Measurements from ENCODE around the gene HOXD1.

Gene HOXD1

GRCh38 chr2:176148751-176149421 lies 39.6 kb upstream of the HOXD1 start:
- TF ChIP-seq POLR2A (IDR thresholded peaks at IDR 0.05; ENCODE audit: low read length), result no peak
- no peak for TF ChIP-seq GATA1 (IDR thresholded peaks at IDR 0.05; ENCODE audit: low read depth, low read length)
- DNase-seq, result no peak

DNA sequence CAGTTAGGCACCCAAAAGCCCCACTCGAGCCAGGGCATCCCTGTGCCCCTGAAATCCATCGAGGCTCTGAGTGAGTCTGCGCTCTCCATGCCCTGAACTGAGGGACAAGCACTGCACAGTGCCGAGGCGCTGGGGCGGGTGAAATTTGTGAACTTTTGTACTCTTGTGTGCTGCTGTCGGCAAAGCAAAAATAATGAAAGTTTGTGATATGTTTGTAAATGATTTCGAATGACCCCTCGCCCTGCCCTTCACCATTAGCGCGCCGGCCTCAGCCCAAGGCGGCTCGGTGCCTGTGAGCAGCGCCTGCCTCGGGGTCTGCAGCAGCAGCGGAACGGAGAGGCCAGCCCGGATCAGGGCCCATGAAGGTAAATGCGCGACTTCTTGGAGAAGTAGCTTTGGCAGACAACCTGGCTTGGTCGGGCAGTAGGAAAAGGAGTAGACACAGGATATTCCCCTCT lies 39.0 kb upstream of the HOXD1 start:
- TF ChIP-seq POLR2A (IDR thresholded peaks at IDR 0.05; ENCODE audit: low read length), result no peak
- no peak for TF ChIP-seq GATA1 (IDR thresholded peaks at IDR 0.05; ENCODE audit: low read depth, low read length)

GRCh38 chr2:176149939-176150583 lies 38.4 kb upstream of the HOXD1 start:
- no peak for DNase-seq
- TF ChIP-seq GATA1 (IDR thresholded peaks at IDR 0.05; ENCODE audit: low read depth, low read length) (no peak), POLR2A (IDR thresholded peaks at IDR 0.05; ENCODE audit: low read length) (no peak)

More for the DNA sequence above, 39.0 kb upstream of the HOXD1 start:
- DNase-seq, result no peak

DNA sequence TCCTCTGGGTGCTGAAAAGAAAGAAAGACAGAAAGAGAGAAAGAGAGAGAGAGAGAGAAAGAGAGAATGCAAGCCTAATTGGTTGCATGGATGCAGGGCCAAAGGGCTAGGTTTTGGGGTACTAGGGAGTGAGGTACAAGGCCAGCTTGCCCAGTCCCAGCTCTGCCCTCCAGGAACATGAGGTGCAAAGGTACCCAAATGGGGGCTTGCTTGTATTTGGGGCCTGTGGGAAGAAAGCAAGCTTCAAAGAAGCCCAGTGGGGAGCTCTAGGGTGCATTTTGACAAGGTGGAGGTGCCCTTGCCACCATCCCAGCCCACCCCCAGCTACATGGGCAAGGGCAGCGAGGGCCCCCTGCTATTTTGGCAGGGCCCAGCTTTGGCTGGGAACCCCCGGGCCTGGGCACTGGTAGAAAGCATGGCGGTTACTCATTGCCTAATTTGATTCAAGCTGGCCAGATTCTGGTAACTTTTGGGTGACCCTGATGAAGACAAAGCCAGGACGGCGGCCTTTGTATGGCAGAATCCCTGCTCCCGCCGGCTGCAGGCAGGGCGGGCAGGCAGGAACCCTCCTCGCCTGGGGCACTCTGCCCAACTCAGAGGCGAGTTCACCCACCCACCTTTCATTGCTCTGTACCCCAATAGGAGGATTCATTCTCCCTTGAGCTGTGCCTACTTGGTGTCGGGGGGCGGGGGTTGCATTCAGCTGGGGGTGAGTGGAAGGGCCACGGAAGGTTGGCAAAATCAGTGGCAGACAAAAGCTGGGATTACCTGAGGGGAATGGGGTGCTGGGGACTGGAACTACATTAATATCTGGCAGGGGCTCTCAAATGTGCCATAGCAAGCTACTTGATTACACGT lies 37.7 kb upstream of the HOXD1 start:
- no peak for DNase-seq
- TF ChIP-seq POLR2A (IDR thresholded peaks at IDR 0.05; ENCODE audit: low read length), result no peak
- TF ChIP-seq GATA1 (IDR thresholded peaks at IDR 0.05; ENCODE audit: low read depth, low read length), result no peak

- DNase-seq, result no peak
- TF ChIP-seq GATA1 (IDR thresholded peaks at IDR 0.05; ENCODE audit: low read depth, low read length) (no peak), POLR2A (IDR thresholded peaks at IDR 0.05; ENCODE audit: low read length) (no peak)
Measured at GRCh38 chr2:176151442-176152287, 36.8 kb upstream of the HOXD1 start, which contains the start of gene HOXD4. TSS of gene HOXD4 (plus strand) at chr2:176151550. CDS start at chr2:176151634, 84 bp downstream.

- no peak for DNase-seq
- TF ChIP-seq POLR2A (IDR thresholded peaks at IDR 0.05; ENCODE audit: low read length) (no peak), GATA1 (IDR thresholded peaks at IDR 0.05; ENCODE audit: low read depth, low read length) (no peak)
Measured at GRCh38 chr2:176152350-176153181, 35.9 kb upstream of the HOXD1 start.

DNA sequence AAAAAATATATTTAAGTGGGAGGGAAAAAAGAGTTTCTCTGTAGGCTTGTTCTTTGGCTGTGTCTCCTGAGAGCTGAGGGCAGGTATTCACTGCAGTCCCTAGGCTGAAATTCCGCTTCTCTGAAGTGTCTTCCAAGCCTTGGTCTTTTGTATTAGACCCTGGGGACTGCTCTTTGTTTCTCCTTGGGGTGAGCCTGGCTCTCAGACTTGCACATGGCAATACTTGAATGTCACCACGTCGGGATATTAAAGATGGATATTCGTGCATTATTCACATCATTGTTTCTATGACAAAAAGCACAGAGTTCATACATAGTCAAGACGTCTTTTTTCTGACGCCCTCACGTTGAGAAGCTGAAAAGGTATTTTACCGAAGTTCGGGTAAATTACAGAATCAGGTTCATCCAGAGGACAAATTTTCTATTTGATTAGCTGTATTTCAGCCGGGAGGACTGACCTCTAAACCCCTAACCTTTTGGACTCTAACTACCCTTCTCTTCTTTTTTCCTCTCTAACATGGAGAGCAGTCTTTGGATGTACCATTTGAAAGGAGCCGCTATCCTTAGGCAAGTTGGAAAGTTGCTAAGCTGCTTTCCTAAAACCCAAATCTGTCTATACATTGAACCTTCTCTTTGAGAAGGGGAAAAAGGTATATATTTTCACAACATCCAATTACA lies 33.8 kb upstream of the HOXD1 start:
- DNase-seq, result no peak
- TF ChIP-seq GATA1 (IDR thresholded peaks at IDR 0.05; ENCODE audit: low read depth, low read length) (no peak), POLR2A (IDR thresholded peaks at IDR 0.05; ENCODE audit: low read length) (no peak)

- DNase-seq, result no peak
- TF ChIP-seq POLR2A (IDR thresholded peaks at IDR 0.05; ENCODE audit: low read length) (no peak), GATA1 (IDR thresholded peaks at IDR 0.05; ENCODE audit: low read depth, low read length) (no peak)
Measured at GRCh38 chr2:176155356-176156044, 33.0 kb upstream of the HOXD1 start.

DNA sequence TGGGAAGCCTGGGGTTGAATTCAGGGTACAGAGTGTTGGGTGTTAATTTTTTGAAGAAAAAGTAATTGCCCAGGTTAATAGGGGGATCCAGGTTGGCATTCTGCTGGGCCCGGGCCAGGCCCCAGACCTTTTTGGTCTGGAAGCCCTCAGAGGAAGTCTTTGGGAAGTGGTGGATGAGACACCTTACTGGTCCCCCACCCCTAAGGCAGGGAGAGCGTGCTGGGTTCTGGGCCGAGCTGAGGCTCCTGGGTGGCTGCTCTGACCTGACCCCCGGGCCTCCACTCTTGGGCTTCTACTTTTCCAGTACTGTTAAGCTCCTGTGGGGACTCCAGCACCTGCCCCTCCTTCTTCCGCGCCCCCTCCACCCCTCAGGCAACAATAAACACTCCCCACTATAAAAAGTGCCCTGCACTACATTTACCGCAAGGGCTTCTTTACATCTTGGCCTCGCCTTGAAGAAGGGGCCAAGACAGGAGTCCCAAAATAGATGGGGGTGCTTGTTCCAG lies 32.1 kb upstream of the HOXD1 start:
- TF ChIP-seq POLR2A (IDR thresholded peaks at IDR 0.05; ENCODE audit: low read length) (no peak), GATA1 (IDR thresholded peaks at IDR 0.05; ENCODE audit: low read depth, low read length) (no peak)
- DNase-seq, result no peak

GRCh38 chr2:176156807-176157498 lies 31.5 kb upstream of the HOXD1 start, which contains the start of gene HOXD3:
TSS of gene HOXD3 (plus strand) at chr2:176157307. CDS start at chr2:176169115, 11,808 bp downstream.
- no peak for TF ChIP-seq POLR2A (IDR thresholded peaks at IDR 0.05; ENCODE audit: low read length)
- no peak for TF ChIP-seq GATA1 (IDR thresholded peaks at IDR 0.05; ENCODE audit: low read depth, low read length)
- no peak for DNase-seq

Measured in erythroblast (primary cell).